OCI-LY3 (cell line): ENCODE data around the gene CCDC167.

Experiments
- CTCF ChIP-seq: fragments of 200-600, 300-600 bp; sonication (generic); IDR thresholded peaks from 2 replicates; pipeline ENCODE4 v1.5.1; 2014; ENCODE audit warnings: antibody characterized with exemption, low read length, low read depth
- EZH2phosphoT487 ChIP-seq: fragments of 200-600 bp; shearing (Covaris generic); IDR thresholded peaks from 2 replicates; pipeline ENCODE4 v1.6.1; 2018; ENCODE audit warnings: antibody characterized with exemption, mixed run types, low read depth

GRCh38 chr6:37488476-37488875, 11.2 kb downstream of the CCDC167 start:
- TF ChIP-seq CTCF (no peak), EZH2phosphoT487 (no peak)
